OCI-LY3 (cell line): ENCODE measurements around the gene POFUT2.

Source experiments
- H2AFZ ChIP-seq: fragments of 200-600, 300-600 bp; shearing (Covaris generic); 2 replicates; pipeline ENCODE4 v1.6.0; 2014; ENCODE audit warnings: antibody characterized with exemption, low read depth, low read length
- H3K27ac ChIP-seq: fragments of 200-600, 300-600 bp; sonication (generic); 2 replicates; pipeline ENCODE4 v1.5.1; 2014; ENCODE audit warnings: mild to moderate bottlenecking, low read length, moderate library complexity, mixed read lengths
- H3K27me3 ChIP-seq: fragments of 200-600, 300-600 bp; sonication (generic); 2 replicates; pipeline ENCODE4 v1.6.1; 2014; ENCODE audit warnings: low read depth, low read length, mixed read lengths
- H3K36me3 ChIP-seq: fragments of 200-600, 300-600 bp; sonication (generic); replicated peaks from 2 replicates; pipeline ENCODE3; 2014; ENCODE audit warnings: low read depth, low read length, mixed read lengths
- H3K4me1 ChIP-seq: fragments of 300-600, 200-600 bp; sonication (generic); 2 replicates; pipeline ENCODE4 v1.6.1; 2014; ENCODE audit warnings: low read length, mixed read lengths
- H3K4me2 ChIP-seq: fragments of 200-600, 300-600 bp; sonication (generic); 2 replicates; pipeline ENCODE4 v1.6.1; 2014; ENCODE audit warnings: low read length, mixed read lengths
- H3K4me3 ChIP-seq: fragments of 300-600, 200-600 bp; sonication (generic); 2 replicates; pipeline ENCODE4 v1.5.1; 2014; ENCODE audit warnings: antibody characterized with exemption, mild to moderate bottlenecking, low read length, moderate library complexity
- H3K79me2 ChIP-seq: fragments of 300-600, 200-600 bp; shearing (Covaris generic); 2 replicates; pipeline ENCODE4 v1.6.1; 2014; ENCODE audit warnings: mild to moderate bottlenecking, low read length, mixed read lengths
- H3K9ac ChIP-seq: fragments of 300-600, 200-600 bp; shearing (Covaris generic); 2 replicates; pipeline ENCODE4 v1.6.0; 2014; ENCODE audit warnings: mild to moderate bottlenecking, low read length, moderate library complexity
- H3K9me3 ChIP-seq: fragments of 200-600, 300-600 bp; shearing (Covaris generic); 2 replicates; pipeline ENCODE4 v1.6.1; 2014; ENCODE audit warnings: low read length, mixed read lengths; ENCODE audit not compliant: insufficient read depth
- H4K20me1 ChIP-seq: fragments of 200-600, 300-600 bp; sonication (generic); 2 replicates; pipeline ENCODE4 v1.6.1; 2016; ENCODE audit warnings: low read length, mixed read lengths; ENCODE audit not compliant: insufficient read depth
- CTCF ChIP-seq: fragments of 200-600, 300-600 bp; sonication (generic); IDR thresholded peaks from 2 replicates; pipeline ENCODE4 v1.5.1; 2014; ENCODE audit warnings: antibody characterized with exemption, low read length, low read depth
- EZH2phosphoT487 ChIP-seq: fragments of 200-600 bp; shearing (Covaris generic); IDR thresholded peaks from 2 replicates; pipeline ENCODE4 v1.6.1; 2018; ENCODE audit warnings: antibody characterized with exemption, mixed run types, low read depth

POFUT2 gene

DNA sequence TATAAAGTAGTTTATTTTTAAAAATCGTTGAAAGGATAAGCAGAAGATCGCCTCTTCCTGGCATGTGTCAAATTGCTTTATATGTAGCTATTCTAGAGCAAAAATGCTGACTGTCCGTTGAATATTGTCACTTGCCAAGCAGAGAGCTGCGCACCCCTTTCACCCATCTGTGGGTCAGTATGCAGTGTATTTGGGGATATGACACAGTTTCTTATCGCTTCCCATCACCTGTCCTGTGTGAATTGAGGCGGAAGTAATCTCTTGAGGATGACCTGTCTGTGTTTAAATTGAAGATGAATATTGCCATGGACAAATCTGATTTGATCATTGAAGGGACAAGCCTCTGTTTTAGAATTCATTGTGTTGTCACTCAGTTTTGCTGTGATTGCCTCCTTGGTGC is 52.2 kb downstream of the POFUT2 start:
- no peak overlapping the region for H2AFZ ChIP-seq
- H4K20me1 ChIP-seq = no peaks in the 10 kb centered on the region
- no peaks in the 10 kb centered on the region for H3K4me1 ChIP-seq
- H3K4me3 ChIP-seq = no peak overlapping the region
- H3K4me2 ChIP-seq = no peak overlapping the region
- peaks cover 11% of the 10 kb centered on the region for H3K27me3 ChIP-seq
- H3K79me2 ChIP-seq = no peaks in the 10 kb centered on the region
- no peak overlapping the region for H3K9ac ChIP-seq
- no peaks in the 10 kb centered on the region for H3K9me3 ChIP-seq
- TF ChIP-seq EZH2phosphoT487 (no peak), CTCF (no peak)
- H3K27ac ChIP-seq = no peak overlapping the region
- no peaks in the 10 kb centered on the region for H3K36me3 ChIP-seq

- Histone ChIP-seq H3K79me2 (no peaks in the 10 kb centered on the region), H3K27me3 (peaks cover 11% of the 10 kb centered on the region), H3K36me3 (no peaks in the 10 kb centered on the region), H4K20me1 (no peaks in the 10 kb centered on the region), H3K9ac (no peak overlapping the region), H3K27ac (no peak overlapping the region), H3K9me3 (no peaks in the 10 kb centered on the region), H3K4me2 (no peak overlapping the region), H3K4me1 (no peaks in the 10 kb centered on the region), H2AFZ (no peak overlapping the region), H3K4me3 (no peak overlapping the region)
- TF ChIP-seq CTCF = no peak
- TF ChIP-seq EZH2phosphoT487 = no peak
Observed at GRCh38 chr21:45234965-45235364, 52.7 kb downstream of the POFUT2 start.

GRCh38 chr21:45234127-45234526 is 53.6 kb downstream of the POFUT2 start:
- TF ChIP-seq EZH2phosphoT487 (no peak), CTCF (no peak)
- Histone ChIP-seq H3K4me1 (no peaks in the 10 kb centered on the region), H3K4me2 (no peak overlapping the region), H4K20me1 (no peaks in the 10 kb centered on the region), H3K9me3 (no peaks in the 10 kb centered on the region), H3K36me3 (no peaks in the 10 kb centered on the region), H3K9ac (no peak overlapping the region), H3K4me3 (no peak overlapping the region), H3K27me3 (peaks cover 11% of the 10 kb centered on the region), H2AFZ (no peak overlapping the region), H3K79me2 (no peaks in the 10 kb centered on the region), H3K27ac (no peak overlapping the region)

- H3K4me1 ChIP-seq = peaks cover under 1% of the 10 kb centered on the region; the same call in 1 of the 2 replicates
- H3K27ac ChIP-seq = no peak overlapping the region
- no peaks in the 10 kb centered on the region for H3K9me3 ChIP-seq
- H4K20me1 ChIP-seq = no peaks in the 10 kb centered on the region
- no peaks in the 10 kb centered on the region for H3K36me3 ChIP-seq
- H3K79me2 ChIP-seq = no peaks in the 10 kb centered on the region
- no peak overlapping the region for H3K9ac ChIP-seq
- peaks cover 11% of the 10 kb centered on the region; the same call in 1 of the 2 replicates for H3K27me3 ChIP-seq
- H3K4me3 ChIP-seq = no peak overlapping the region
- no peak overlapping the region for H2AFZ ChIP-seq
- TF ChIP-seq CTCF (no peak), EZH2phosphoT487 (no peak)
- H3K4me2 ChIP-seq = no peak overlapping the region
Observed at GRCh38 chr21:45231705-45232104, 56.0 kb downstream of the POFUT2 start.
